Coronary artery (tissue), 2 donors: Measurements from ENCODE around the gene MORN5.

Experiments
- DNase-seq: peaks from one replicate; pipeline ENCODE4 v3.0.0-alpha.2; 2017; ENCODE audit warnings: low spot score
- H3K27ac ChIP-seq, 2 donors: fragments of 200-600 bp; sonication (generic); one replicate each; pipeline ENCODE4 v1.5.1; 2016 to 2019
- H3K4me3 ChIP-seq: fragments of 200-600 bp; sonication (generic); 2 replicates; pipeline ENCODE4 v1.5.1; 2016; ENCODE audit warnings: mild to moderate bottlenecking, moderate library complexity
- TF ChIP-seq, protein P1 (sequence below): fragments of 200-600 bp; sonication (generic); IDR thresholded peaks from one replicate; pipeline ENCODE4 v1.5.1; 2019; ENCODE audit warnings: antibody characterized with exemption

MORN5 gene

DNA sequence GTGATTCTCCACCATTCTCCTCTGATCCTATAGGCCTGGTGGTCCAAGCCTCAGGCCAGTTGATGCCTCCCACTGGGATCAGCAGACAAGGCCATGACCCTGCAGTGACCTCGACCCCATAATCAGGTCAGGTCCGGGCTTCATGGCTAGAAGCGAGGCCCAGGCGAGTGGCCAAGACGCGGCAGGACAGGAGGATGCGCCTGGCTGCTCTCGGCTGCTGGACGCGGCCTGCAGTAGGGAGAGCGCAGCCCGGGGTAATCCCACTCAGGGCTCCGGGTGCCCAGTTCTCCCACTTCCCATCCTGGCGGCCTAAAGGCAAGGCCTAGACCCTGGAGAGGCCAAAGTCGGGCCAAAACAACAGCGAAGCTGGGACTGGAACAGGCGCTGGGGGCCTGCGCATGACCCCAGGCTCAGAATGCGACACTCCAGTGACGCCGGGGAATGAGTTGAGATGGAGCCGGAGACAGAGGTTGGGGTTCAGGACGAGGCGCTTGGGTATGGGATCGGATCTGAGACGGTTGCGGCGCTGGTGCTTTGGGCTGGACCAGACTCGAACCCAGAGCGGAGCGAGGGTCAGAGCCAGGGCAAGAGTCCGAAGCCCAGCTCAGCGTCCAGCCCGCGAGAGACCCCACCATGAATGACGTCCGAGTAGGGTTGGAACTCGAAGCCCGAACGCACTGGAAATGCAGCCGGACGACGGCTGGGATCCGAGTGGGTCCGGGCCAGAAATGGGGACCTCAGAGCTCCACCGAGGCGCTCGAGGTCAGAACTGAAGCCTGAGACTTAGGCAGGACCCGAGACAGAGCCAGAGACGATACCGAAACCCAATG lies 65.8 kb downstream of the MORN5 start:
- H3K4me3 ChIP-seq: peak overlapping the region; percentile 64
- TF ChIP-seq, protein P1, sequence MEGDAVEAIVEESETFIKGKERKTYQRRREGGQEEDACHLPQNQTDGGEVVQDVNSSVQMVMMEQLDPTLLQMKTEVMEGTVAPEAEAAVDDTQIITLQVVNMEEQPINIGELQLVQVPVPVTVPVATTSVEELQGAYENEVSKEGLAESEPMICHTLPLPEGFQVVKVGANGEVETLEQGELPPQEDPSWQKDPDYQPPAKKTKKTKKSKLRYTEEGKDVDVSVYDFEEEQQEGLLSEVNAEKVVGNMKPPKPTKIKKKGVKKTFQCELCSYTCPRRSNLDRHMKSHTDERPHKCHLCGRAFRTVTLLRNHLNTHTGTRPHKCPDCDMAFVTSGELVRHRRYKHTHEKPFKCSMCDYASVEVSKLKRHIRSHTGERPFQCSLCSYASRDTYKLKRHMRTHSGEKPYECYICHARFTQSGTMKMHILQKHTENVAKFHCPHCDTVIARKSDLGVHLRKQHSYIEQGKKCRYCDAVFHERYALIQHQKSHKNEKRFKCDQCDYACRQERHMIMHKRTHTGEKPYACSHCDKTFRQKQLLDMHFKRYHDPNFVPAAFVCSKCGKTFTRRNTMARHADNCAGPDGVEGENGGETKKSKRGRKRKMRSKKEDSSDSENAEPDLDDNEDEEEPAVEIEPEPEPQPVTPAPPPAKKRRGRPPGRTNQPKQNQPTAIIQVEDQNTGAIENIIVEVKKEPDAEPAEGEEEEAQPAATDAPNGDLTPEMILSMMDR: no peak
- no peak for DNase-seq
- H3K27ac ChIP-seq: no peak overlapping the region

DNA sequence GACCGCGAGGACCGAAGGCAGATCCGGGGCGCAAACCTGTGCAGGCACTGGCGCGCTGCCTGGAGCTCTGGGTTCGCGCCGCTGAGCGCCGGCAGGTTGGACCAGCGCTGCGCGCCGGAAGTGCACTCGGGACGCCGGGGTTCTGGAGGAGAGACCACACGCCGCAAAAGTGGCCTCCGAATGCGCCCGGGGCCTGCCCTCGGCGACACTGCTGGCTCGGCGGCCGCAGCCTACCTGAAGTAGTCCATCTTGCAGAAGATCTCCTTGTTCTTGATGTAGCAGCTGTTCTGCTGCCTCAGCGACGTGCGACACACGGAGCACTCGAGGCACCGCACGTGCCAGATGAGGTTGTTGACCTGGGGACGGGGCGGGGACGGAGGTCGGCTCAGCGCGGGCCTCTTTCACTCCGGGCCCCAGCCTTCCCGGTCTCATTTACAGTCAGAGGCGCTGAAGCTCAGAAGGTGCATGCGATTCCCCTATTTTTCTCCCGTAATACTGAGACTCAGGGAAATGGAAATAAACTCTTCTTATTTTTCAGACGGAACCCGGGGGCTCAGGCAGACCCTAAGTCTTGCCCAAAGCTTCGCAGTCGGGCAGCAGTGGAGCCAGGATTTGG lies 66.5 kb downstream of the MORN5 start:
- TF ChIP-seq, protein P1: no peak
- DNase-seq: no peak
- peak overlapping the region; percentile 64 for H3K4me3 ChIP-seq
- no peak overlapping the region for H3K27ac ChIP-seq

DNA sequence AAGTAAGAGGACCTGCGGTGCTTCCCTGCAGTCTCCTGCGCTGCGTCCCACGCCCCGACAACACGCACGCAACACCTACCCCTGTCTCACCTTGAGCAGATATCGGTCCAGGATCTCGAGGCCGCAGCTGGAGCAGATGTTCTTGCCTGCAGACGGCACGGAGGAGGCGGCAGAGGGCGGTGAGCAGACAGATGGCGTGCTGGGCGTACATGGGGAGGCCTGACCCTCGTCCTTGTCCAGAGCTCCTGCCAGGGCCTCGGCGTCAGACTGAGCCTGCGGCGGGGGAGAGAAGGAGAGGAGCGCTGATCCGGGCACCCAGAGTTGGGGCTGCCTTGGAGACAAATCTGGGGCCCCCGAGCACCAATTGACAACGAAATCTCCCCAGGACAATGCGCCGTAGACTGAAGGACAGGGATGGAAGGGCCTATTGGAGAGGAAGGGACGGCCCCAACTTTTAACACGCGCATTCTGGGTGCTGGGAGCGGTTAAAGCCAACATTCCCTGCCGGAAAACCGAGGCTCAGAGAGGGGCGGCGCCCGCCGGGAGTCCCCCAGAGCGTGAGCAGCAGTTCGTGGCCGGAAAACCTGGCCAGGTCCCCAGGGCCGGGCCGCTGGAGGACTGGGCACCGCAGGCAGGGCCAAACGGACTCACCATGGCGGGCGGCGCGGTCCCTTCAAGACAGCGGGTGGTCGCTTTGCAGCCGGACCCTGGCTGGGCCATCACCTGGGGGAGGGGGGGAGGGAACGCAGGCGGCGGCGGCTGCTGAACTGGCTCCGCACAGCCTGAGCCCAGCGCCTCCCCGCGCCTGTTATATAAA lies 67.3 kb downstream of the MORN5 start:
- TF ChIP-seq, protein P1: no peak
- no peak for DNase-seq
- no peak overlapping the region for H3K27ac ChIP-seq
- H3K4me3 ChIP-seq: peak overlapping the region; percentile 64

DNA sequence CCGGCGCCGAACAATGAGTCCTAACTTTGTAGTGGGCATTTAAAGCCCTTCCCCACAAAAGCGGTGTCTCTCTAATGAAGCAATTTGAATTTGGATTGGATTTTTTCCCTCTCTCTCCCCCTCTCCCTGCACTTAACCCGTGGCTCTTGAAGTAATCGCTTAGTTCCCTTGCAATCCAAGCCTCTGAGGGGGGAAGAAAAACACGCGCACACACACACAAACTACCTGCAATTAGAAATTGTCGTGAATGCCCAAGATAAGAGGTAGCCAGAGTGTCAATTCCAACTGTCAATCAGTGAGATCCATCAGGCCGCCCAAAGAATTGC lies 67.8 kb downstream of the MORN5 start:
- Histone ChIP-seq H3K4me3 (peak overlapping the region; percentile 64), H3K27ac (no peak overlapping the region)
- DNase-seq: no peak
- TF ChIP-seq, protein P1: no peak

DNA sequence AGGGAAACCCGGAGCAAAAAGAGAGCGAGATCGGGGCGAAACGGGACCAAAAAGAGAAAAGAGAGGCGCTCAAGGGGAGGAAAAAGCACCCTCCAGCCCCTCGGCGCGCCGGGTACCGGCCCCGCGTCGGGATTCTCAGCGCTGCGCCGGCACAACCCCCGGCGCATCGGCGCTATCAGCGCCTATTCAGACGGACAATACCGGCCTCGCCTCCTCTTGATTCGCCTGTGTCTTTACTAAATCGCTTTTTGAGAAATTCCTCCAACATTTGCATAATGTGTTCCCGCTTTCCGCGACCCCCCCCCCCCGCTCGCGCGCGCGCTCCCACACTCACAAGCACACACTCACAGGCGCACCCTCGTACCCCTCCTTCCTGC lies 68.5 kb downstream of the MORN5 start:
- Histone ChIP-seq H3K27ac (no peak overlapping the region), H3K4me3 (peak overlapping the region; percentile 64)
- no peak for DNase-seq
- TF ChIP-seq, protein P1: no peak

DNA sequence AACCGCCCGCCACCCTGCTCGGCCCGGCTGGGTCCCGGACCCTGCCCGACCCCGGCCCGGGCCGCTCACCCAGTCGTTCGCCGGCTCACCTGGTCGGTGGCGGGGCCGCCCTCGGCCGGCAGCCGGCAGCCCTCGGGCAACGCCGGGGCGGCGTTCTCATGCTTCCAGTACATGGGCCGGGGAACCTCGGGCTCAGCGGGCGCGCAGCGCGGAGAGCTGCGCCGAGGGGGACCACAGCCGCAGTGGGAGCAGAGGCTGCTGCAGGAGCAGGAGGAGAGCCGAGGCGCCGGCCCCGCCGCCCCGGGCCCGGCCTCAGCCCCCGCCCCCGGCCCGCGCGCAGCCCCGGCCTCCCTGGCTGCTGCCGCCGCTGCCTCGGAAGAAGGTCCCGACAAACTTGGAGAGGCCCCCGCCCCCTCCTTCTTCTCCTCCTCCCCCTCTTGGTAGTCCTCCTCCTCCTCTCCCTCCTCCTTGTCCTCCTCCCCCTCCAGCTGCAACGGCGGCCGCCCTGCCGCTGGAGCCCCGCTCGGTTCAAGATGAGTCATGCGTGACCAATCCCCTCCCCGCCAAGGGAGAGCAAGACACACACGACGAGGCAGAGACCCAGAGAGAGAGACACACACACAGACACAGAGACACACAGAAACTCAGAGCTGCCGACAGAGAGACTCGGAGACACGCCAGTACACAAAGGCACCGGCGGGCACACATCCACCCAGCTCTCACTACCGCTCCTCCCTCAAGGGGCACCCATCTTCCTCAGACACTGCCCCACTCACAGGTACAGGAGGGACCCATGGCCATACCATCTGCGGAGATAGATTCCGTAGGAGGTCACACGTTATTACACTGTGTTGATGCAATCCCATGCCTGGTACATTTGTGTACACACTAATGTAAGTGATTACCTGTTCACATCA lies 69.1 kb downstream of the MORN5 start, which contains the start of gene LHX6:
Gene LHX6 (minus strand): TSS at position 390 of the 917 bp plus-strand sequence. CDS start 217 bp downstream, at position 173.
- Histone ChIP-seq H3K27ac (no peak within 1 kb of the TSS), H3K4me3 (peak within 1 kb of the TSS; percentile 64)
- TF ChIP-seq, protein P1: no peak
- DNase-seq: no peak
